AG20443 (cell line): ENCODE measurements around the gene SPG7.

Experiments
- DNase-seq: peaks from one replicate; pipeline ENCODE4 v3.0.0; 2012; ENCODE audit warnings: low spot score, mixed read lengths

SPG7 gene

DNA sequence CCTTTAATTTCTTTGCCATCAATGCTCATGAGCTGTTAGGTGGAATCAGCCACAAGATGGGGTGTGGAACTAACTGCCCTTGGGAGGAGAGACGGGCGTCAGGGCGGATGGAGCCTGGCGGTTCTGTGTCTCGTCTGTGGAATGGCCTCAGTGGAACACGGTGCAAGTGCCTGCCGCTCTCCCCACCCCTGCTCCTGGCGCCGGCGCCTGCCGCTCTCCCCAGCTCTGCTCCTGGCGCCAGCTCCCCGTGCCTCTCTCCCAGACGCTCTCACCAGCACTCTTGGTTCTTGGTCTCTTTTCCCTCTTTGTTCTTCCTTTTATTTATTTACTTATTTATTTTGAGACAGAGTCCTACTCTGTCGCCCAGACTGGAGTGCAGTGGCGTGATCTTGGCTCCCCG, 39.1 kb downstream of the SPG7 start:
- DNase-seq, result no peak

- no peak for DNase-seq
These were observed 39.7 kb downstream of the SPG7 start for GRCh38 chr16:89547860-89548259.

DNA sequence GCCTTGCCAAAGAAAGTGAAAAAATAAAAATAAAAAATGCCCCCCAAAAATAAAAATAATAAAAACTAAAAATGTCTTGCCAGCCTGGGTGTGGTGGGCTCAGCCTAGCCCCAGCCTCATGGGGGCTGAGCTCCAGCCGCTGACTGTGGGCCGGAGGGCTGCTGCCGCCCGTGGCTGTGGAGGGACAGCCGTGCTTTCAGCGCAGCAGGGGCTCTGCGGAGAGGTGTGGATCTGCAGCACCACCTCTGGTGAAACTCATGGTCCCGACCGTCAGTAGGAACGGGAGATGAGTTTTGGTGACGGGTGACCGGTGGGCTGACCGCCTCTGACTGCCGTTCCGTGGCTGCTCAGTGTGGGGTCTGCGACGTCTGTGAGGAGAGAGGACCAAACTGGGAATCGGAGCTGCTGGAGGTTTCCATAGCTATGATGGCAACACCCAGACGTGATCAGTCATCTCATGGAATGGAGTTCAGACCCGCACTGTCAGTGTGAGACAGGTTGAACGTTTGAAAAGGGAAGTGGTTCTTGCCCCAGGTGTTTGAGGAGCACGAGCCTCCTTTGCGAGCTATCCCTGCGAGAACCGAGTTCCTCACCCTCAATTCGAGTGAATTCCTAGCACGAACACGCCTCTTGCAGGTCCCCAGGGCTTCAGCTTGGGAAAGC, 40.3 kb downstream of the SPG7 start:
- no peak for DNase-seq

- no peak for DNase-seq
These were observed 41.0 kb downstream of the SPG7 start for GRCh38 chr16:89549007-89549700.

- no peak for DNase-seq
These were observed 42.3 kb downstream of the SPG7 start for GRCh38 chr16:89550421-89551007.

- DNase-seq, result no peak
These were observed 44.1 kb downstream of the SPG7 start for GRCh38 chr16:89552329-89552728.

- no peak for DNase-seq
These were observed 44.7 kb downstream of the SPG7 start for GRCh38 chr16:89552913-89553312.

GRCh38 chr16:89553733-89554132, 45.5 kb downstream of the SPG7 start:
- DNase-seq, result no peak

DNA sequence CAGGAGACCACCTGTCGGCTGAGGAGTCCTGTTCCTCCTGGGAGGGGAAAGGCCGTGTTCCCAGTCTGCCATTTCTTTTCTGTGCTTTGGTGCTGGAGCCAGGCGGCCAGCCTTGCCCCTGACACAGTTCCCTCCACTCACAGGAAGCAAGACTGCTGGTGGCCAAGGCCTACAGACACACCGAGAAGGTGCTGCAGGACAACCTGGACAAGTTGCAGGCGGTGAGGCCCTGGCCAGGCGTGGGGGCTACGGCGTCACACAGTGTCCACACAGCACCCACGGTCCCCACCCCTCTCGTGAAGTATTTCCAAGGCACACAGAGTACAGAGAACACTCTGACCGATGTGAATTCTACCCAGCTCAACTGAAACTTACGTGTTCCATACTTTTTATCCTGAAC, 46.1 kb downstream of the SPG7 start:
- no peak for DNase-seq

GRCh38 chr16:89555265-89555664, 47.1 kb downstream of the SPG7 start:
- DNase-seq, result no peak

- DNase-seq, result no peak
These were observed 47.6 kb downstream of the SPG7 start for GRCh38 chr16:89555780-89556179.

DNA sequence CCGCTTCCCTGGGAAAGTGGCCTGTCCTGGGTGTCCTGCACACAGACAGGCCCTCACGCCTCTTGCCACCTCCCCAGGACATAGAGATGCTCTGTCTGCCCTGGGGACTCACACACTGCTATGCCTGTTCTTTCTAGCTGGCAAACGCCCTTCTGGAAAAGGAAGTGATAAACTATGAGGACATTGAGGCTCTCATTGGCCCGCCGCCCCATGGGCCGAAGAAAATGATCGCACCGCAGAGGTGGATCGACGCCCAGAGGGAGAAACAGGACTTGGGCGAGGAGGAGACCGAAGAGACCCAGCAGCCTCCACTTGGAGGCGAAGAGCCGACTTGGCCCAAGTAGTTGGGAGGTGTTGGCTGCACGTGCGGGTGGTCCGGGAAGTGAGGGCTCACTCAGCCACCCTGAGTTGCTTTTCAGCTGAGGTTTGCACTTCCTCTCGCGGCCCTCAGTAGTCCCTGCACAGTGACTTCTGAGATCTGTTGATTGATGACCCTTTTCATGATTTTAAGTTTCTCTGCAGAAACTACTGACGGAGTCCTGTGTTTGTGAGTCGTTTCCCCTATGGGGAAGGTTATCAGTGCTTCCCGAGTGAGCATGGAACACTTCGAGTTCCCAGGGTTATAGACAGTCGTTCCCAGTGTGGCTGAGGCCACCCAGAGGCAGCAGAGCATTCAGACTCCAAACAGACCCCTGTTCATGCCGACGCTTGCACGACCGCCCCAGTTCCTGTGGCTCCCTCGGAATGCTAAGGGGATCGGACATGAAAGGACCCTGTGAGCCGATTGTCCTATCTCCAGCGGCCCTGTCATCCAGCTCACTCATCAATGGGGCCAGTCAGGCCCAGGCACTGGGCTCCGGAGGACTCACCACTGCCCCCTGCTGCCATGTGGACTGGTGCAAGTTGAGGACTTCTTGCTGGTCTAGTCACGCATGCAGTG, 48.8 kb downstream of the SPG7 start:
- DNase-seq, result peak; percentile 88

DNA sequence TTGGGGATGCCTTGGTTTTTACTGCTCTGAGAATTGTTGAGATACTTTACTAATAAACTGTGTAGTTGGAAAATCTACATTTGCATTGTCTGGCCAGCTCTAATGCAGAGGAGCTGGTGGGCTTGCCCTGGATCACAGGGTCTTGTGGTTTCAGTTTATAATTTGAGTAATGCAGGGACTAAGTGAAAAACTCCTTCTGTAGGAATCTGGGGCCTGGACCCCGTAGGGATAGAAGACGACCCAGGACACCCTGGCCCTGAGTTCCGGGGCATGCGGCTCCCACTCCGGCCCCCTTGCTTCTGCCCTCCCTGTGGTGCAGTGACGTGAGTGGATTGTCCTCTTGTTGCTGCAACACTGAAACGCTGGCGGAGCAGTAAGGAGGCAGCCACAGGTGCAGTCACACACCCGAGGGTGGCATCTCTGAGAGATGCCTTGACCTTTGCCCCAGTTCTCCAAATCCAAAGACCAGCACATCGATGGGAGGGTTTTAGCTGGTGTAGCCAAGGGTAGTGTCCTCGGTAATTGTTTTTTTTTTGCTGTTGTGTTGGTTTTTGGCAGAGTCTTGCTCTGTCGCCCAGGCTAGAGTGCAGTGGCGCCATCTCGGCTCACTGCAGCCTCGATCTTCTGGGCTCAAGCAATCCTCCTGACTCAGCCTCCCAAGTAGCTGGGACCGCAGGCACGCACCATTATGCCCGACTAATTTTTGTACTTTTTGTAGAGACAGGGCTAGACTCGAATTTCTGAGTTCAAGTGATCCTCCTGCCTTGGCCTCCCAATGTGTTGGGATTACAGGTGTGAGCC, 49.7 kb downstream of the SPG7 start:
- DNase-seq, result no peak

DNA sequence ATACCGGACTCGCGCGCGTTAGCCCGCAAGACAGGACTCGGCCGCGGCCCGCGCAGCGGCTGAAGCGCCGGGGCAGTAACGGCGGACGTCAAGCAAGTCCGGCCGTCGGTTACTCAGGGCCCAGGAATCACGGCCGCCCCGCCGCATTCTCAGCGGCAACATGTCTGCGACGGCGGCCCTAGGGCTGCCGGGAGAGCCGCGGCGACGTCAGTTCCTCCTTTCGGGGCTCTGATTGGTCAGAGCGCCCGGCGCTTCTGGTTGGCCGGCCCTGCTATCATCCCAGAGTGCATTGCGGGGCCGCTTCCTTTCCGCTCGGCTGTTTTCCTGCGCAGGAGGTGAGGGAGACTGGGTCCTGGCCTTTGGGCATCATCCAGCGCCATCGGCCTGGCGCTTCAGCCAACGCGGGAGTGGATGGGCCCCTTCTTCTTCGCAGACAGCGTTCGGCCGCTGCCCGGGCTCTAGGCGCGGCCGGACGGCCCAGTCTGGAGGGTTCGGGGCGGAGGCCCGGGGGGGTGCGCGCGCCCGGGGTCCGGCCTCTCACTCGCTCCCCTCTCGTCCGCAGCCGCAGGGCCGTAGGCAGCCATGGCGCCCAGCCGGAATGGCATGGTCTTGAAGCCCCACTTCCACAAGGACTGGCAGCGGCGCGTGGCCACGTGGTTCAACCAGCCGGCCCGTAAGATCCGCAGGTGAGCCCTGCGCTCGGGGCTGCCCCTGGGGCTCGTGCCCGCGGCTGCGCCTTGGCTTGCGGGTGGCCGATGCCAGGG, 52.4 kb downstream of the SPG7 start, which contains the start of gene RPL13:
Gene RPL13 (plus strand): TSS at position 305 of the 764 bp plus-strand sequence. CDS start 278 bp downstream, at position 583.
- DNase-seq, result peak; percentile 97

GRCh38 chr16:89561142-89561883, 53.1 kb downstream of the SPG7 start:
- no peak for DNase-seq

DNA sequence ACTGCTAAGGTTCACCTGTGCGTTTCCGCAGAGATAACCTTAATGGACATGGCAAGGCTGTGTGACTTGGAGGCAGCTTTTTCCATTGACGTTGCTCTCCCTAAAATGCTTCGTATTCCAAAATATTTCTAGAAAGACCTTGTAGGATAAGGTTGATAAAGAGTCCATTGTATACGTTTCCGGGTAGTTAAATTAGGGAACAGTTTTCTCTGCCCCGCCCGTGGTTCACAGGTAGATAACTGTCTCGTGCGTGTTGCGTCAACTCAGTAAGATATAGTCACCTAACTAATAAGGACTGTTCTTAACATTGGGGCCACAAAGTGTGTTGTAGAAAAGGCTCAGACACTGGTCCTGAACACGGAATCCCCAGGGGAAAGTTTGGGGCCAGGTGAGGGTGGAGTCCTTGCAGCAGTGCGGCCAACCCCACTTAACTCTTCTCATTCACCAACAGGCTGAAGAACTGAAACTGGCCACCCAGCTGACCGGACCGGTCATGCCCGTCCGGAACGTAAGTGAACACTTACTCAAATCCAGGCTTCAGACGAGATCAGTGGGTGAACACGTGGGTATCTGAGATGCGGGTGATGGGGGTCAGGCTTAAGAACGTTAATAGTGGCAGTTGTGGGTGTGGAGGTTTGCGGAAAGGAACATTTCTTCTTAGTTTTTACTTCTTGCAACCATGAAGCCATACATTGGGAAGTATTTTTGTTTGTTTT, 53.8 kb downstream of the SPG7 start:
- no peak for DNase-seq

DNA sequence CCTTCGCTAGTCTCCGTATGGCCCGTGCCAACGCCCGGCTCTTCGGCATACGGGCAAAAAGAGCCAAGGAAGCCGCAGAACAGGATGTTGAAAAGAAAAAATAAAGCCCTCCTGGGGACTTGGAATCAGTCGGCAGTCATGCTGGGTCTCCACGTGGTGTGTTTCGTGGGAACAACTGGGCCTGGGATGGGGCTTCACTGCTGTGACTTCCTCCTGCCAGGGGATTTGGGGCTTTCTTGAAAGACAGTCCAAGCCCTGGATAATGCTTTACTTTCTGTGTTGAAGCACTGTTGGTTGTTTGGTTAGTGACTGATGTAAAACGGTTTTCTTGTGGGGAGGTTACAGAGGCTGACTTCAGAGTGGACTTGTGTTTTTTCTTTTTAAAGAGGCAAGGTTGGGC, 54.7 kb downstream of the SPG7 start:
- no peak for DNase-seq

DNA sequence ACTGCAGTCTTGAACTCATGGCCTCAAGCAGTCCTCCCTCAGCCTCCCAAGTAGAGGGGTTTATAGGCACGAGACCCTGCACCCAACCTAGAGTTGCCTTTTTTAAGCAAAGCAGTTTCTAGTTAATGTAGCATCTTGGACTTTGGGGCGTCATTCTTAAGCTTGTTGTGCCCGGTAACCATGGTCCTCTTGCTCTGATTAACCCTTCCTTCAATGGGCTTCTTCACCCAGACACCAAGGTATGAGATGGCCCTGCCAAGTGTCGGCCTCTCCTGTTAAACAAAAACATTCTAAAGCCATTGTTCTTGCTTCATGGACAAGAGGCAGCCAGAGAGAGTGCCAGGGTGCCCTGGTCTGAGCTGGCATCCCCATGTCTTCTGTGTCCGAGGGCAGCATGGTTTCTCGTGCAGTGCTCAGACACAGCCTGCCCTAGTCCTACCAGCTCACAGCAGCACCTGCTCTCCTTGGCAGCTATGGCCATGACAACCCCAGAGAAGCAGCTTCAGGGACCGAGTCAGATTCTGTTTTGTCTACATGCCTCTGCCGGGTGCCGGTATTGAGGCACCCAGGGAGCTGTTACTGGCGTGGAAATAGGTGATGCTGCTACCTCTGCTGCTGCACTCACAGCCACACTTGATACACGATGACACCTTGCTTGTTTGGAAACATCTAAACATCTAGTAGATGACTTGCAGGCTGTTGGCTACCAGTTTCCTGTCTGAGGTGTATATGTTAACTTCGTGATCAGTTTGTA, 55.6 kb downstream of the SPG7 start:
- DNase-seq, result no peak
